ENCODE measurements around the gene USP46.

- TF ChIP-seq, protein P1, sequence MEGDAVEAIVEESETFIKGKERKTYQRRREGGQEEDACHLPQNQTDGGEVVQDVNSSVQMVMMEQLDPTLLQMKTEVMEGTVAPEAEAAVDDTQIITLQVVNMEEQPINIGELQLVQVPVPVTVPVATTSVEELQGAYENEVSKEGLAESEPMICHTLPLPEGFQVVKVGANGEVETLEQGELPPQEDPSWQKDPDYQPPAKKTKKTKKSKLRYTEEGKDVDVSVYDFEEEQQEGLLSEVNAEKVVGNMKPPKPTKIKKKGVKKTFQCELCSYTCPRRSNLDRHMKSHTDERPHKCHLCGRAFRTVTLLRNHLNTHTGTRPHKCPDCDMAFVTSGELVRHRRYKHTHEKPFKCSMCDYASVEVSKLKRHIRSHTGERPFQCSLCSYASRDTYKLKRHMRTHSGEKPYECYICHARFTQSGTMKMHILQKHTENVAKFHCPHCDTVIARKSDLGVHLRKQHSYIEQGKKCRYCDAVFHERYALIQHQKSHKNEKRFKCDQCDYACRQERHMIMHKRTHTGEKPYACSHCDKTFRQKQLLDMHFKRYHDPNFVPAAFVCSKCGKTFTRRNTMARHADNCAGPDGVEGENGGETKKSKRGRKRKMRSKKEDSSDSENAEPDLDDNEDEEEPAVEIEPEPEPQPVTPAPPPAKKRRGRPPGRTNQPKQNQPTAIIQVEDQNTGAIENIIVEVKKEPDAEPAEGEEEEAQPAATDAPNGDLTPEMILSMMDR (IDR thresholded peaks at IDR 0.05), result no peak
- TF ChIP-seq POLR2A (IDR thresholded peaks at IDR 0.05), result no peak
Measured at GRCh38 chr4:52676536-52676935, 17.4 kb upstream of the USP46 start.
